GM18951 (cell line): Measurements from ENCODE around the gene CMTM7.
"Not testable (repeated sequence)": the region's sequence is repeated elsewhere in the genome, so short reads cannot be mapped to it uniquely, and the experiment has no call there.

Experiments used
- POLR2A ChIP-seq: IDR thresholded peaks from 4 replicates; pipeline ENCODE4 v1.6.1; 2011; ENCODE audit warnings: mild to moderate bottlenecking; ENCODE audit not compliant: insufficient read length, insufficient read depth; ENCODE audit errors: extremely low read depth
- in situ Hi-C: fragments of 300-500 bp; cut with MboI; formaldehyde crosslinking; loops from one replicate; pipeline ENCODE4 v1.12.0; 2022; ENCODE audit warnings: low sequenced_read_pairs, mixed read lengths, inconsistent platforms; ENCODE audit not compliant: unreplicated experiment

Gene CMTM7

DNA sequence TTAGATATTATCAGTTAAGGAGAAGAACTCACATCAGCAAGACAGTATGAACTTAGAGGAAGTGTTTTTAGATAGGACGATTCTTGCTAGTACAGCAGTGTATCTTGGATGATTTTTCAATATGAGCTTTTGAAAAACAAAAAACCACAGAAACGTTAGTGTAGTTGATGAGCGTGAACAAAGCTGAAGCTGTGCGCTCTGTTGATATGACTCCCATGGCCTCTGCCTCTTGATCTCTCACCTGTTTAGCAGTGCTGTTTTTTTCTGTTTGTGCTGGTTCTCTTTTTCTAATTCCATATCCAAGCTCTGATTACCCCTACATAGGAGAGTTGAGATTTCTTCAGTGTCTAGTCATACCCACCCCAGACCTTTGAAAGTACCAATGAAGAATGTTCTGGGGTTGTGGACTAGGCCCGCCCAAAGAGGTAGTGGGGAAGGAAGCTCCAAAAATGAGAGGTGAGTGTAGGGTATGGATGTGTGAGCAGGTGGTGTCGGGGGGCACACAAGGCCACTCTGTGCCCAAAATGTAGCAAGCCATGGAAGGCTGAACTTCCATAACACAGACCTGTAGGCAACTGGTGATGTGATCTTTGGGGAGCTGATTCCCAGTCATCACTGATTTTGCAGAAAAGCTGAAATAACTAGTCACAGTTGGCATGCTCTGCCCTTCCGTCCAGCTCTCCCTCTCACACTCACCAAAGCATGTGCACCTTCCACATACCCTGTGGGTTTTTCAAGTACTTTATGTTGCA lies 20.0 kb upstream of the CMTM7 start:
- in situ Hi-C loops: loop anchor here (10.0 kb wide), 1 partner anchor 93 kb away; no protein-coding TSS in a partner anchor
- no peak for TF ChIP-seq POLR2A

- in situ Hi-C loops: loop anchor here (10.0 kb wide), 1 partner anchor 93 kb away; no protein-coding TSS in a partner anchor
- no peak for TF ChIP-seq POLR2A
Measured at GRCh38 chr3:32372213-32372490, 19.5 kb upstream of the CMTM7 start.

DNA sequence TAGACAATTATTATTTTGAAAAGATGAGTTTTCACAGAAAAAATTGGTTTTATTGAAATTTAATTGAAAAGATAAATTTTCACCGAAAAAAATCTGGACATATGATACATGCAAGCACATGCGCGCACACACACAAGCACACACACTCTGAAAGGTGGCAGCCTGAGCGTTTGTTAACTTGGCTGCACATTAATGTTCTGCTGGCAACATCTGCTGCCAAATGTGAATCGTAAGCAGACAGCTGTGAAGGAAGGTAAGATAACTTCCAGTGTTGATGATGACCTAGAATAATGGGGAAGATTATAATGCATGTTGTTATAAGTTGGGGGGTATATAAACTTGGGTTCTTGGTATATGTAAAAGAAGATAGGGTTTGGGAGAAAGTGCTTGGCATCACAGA lies 18.4 kb upstream of the CMTM7 start:
- in situ Hi-C loops: loop anchor here (10.0 kb wide), 1 partner anchor 92 kb away; no protein-coding TSS in a partner anchor
- no peak for TF ChIP-seq POLR2A

GRCh38 chr3:32373844-32374243 lies 17.8 kb upstream of the CMTM7 start:
- TF ChIP-seq POLR2A: no peak
- in situ Hi-C loops: loop anchor here (10.0 kb wide), 1 partner anchor 91 kb away; no protein-coding TSS in a partner anchor

DNA sequence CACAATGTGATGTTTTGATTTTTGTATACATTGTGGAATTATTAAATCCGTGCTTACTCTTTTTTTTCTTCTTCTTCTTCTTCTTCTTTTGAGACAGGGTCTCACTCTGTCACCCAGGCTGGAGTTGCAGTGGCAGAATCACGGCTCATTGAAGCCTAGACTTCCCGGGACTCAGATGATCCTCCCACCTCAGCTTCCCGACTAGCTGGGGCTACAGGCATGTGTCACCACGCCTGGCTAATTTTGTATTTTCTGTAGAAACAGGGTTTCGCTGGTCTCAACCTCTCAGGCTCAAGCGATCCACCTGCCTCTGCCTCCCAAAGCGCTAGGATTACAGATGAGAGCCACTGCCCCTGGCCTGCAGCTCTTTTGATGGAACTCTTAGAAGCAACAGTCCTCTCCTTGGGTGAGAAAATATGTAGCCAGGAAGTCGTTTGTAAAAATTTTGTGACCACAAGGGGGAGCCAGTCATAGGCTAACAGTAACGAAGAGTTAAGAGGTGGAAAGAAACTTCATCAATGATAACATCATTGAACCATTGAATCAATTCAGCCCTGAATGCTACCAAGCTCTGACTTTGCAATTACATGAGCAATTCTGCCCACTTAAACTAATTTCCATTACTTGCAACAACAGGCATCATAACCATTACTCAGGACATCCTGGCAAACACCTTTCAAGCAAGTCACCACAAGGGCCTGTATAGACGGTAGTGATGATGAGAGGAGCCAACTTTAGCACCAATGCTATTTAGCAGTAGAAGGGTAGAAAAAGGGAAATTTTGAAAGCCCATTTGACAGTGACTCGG lies 16.7 kb upstream of the CMTM7 start:
- in situ Hi-C loops: loop anchor here (10.0 kb wide), 1 partner anchor 90 kb away; no protein-coding TSS in a partner anchor

DNA sequence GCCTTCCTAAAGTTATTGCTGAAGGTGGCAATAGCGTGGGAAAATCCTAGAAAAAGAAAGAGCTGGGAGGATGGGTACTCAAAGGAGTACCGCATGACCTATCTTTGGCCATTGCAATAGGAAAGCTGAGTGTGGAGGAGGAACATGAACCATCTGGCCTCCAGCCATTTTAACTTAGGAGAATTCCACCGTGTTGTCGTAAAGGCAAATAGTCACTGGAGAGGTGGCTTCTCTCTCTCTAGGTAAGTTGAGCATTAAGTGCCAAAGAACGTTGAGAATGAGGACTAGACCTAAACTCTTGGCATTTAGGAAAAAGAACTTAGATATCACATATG lies 16.1 kb upstream of the CMTM7 start:
- in situ Hi-C loops: loop anchor here (10.0 kb wide), 1 partner anchor 89 kb away; no protein-coding TSS in a partner anchor
- no peak for TF ChIP-seq POLR2A

More for the DNA sequence above, 16.7 kb upstream of the CMTM7 start:
- TF ChIP-seq POLR2A: no peak

DNA sequence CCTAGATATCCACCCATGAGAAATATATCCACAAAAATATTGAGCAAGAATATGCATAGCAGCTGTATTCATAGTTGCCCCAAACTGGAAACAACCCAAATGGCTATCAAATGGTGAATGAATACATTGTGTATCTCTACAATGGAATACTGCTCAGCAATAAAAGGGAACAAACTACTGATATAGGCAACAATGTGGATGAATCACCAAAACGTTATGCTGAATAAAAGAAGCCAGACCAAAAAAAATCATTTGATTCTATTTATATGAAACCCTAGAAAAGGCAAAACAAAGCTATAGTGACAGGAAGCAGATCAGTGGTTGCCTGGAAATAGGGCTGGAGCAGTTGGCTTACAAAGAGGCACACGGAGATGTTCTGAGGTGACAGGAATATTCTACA lies 15.5 kb upstream of the CMTM7 start:
- in situ Hi-C loops: loop anchor here (10.0 kb wide), 1 partner anchor 89 kb away; no protein-coding TSS in a partner anchor
- no peak for TF ChIP-seq POLR2A

DNA sequence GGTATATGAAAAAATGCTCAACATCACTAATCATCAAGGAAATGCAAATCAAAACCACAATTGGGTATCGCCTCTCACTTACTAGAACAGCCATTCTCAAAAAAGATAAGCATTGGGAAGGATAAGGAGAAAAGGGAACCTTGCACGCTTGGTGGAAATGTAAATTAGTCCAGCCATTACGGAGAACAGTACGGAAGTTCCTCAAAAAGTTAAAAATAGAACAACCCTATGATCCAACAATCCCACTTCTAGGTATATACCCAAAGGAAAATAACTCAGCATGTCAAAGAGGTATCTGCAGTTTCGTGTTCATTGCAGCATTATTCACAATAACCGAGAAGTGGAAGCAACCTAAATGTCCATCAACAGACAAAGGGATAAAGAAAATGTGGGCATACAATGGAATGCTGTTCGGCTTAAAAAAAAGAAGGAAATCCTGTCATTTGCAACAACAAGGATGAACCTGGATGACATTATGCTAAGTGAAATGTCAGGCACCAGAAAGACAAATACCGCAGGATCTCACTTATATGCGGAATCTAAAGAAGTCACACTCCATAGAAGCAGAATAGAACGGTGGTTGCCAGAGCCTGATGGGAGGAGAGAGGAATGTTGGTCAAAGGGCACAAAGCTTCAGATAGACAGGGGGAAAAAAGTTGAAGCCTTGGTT lies 11.7 kb upstream of the CMTM7 start:
- in situ Hi-C loops: loop anchor here (10.0 kb wide), 1 partner anchor 85 kb away; no protein-coding TSS in a partner anchor
- no peak for TF ChIP-seq POLR2A

DNA sequence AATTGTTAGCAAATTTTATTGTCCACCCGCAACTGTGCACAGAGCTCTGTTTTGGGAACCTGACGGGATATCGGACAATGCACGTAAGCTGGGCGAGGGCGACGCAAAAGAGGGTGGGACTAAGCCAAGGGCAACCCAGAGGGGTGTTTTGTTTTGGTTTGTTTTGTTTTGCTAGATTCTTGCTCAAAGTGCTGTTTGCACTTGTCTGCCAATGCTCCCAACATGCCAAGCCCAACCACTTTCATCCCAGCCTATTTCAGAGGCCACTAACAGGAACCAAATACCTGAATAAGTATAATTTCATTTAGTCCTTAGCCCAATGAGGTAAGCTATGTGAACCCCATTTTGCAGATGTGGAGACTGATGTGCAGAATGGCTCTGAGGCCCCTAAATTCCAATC lies 9.7 kb upstream of the CMTM7 start:
- no peak for TF ChIP-seq POLR2A
- in situ Hi-C loops: no loop called here

- in situ Hi-C loops: no loop called here
- no peak for TF ChIP-seq POLR2A
Measured at GRCh38 chr3:32383136-32383711, 8.4 kb upstream of the CMTM7 start.

DNA sequence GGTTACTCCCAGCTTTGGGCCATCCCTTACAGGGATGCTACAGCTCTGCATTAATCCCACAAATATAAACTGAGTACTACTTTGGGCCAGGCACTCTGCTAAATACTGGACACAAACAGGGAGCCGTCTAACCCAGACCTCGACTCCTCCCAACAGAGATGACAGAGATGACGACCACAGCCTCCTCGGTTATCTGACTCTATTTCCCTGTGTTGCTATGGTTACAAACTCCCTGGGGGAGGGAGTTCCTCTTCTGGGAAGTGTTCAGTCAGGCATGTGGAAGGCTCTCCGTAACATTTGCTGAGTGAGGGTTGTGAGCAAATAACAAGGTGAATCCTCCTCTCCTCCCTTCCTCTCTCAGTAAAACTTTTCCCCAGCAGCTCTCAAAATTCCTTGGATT lies 6.7 kb upstream of the CMTM7 start:
- in situ Hi-C loops: no loop called here
- no peak for TF ChIP-seq POLR2A

DNA sequence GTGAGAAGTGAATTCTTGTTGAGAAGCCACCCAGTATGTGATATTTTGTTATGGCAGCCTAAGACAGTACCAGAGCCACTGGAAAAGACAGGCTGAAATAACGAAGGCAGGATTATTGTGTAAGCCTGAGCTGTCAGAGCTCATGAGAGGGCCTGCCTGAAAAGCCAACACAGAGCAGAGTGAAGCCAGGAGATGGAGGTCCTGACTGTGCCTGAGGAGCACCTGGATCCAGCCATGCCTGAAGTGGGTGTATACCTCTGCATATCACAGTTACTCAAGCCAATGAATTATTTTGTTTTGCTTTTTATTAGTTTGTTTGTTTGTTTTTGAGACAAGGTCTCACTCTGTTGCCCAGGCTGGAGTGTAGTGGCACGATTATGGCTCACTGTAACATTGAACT lies 4.1 kb upstream of the CMTM7 start:
- TF ChIP-seq POLR2A: no peak
- in situ Hi-C loops: no loop called here

- in situ Hi-C loops: not testable (repeated sequence)
Measured at GRCh38 chr3:32389577-32389976, 2.1 kb upstream of the CMTM7 start.
